Nephron (organoid): ENCODE measurements around the gene MSI2.

Source experiments
- H3K27ac Mint-ChIP-seq, 3 experiments: 2 replicates each; pipeline ENCODE4 v1.8.0; 2020; ENCODE audit warnings: mixed read lengths in 3 of 3, mild to moderate bottlenecking in 2 of 3, moderate library complexity in 1 of 3
- H3K27me3 Mint-ChIP-seq: 2 replicates; pipeline ENCODE4 v1.8.0; 2021; ENCODE audit warnings: low read depth, mild to moderate bottlenecking, moderate library complexity, mixed read lengths
- H3K36me3 Mint-ChIP-seq: 2 replicates; pipeline ENCODE4 v1.8.0; 2020; ENCODE audit warnings: low read depth, mixed read lengths
- H3K4me1 Mint-ChIP-seq: 2 replicates; pipeline ENCODE4 v1.8.0; 2020; ENCODE audit warnings: mixed read lengths
- H3K4me3 Mint-ChIP-seq, 3 experiments: 2 replicates each; pipeline ENCODE4 v1.8.0; 2020; ENCODE audit warnings: mild to moderate bottlenecking in 3 of 3, mixed read lengths in 3 of 3, moderate library complexity in 2 of 3
- H3K9me3 Mint-ChIP-seq: 2 replicates; pipeline ENCODE4 v1.8.0; 2020; ENCODE audit warnings: mixed read lengths
- TF ChIP-seq, protein P1 (sequence below), 3 experiments: fragments of 200-600 bp; sonication (generic); IDR thresholded peaks; one replicate each; pipeline ENCODE4 v1.5.0; 2021; ENCODE audit warnings: antibody characterized with exemption in 3 of 3; ENCODE audit not compliant: unreplicated experiment in 3 of 3

Gene MSI2

DNA sequence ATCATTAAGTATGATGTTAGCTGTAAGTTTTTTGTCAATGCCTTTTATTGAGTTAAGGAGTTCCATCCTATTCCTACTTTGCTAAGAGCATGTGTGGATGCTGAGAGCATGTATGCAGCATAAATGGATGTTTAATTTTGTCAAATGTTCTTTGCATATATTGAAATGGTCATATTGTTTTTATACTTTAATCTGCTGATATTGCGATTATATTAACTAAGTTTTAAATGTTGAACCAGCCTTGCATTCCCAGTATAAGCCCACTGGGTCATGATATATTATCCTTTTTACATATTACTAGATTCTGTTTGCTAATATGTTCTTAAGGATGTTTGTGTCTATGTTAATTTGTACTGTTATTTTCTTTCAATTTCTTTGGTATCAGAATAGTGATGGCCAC lies 435.6 kb downstream of the MSI2 start:
- no peak overlapping the region for H3K4me3 Mint-ChIP-seq
- no peaks in the 10 kb centered on the region for H3K4me1 Mint-ChIP-seq
- H3K27me3 Mint-ChIP-seq: no peaks in the 10 kb centered on the region
- peaks cover 23% of the 10 kb centered on the region for H3K36me3 Mint-ChIP-seq
- H3K27ac Mint-ChIP-seq: no peak overlapping the region
- peaks cover 31% of the 10 kb centered on the region for H3K9me3 Mint-ChIP-seq
- TF ChIP-seq, protein P1, sequence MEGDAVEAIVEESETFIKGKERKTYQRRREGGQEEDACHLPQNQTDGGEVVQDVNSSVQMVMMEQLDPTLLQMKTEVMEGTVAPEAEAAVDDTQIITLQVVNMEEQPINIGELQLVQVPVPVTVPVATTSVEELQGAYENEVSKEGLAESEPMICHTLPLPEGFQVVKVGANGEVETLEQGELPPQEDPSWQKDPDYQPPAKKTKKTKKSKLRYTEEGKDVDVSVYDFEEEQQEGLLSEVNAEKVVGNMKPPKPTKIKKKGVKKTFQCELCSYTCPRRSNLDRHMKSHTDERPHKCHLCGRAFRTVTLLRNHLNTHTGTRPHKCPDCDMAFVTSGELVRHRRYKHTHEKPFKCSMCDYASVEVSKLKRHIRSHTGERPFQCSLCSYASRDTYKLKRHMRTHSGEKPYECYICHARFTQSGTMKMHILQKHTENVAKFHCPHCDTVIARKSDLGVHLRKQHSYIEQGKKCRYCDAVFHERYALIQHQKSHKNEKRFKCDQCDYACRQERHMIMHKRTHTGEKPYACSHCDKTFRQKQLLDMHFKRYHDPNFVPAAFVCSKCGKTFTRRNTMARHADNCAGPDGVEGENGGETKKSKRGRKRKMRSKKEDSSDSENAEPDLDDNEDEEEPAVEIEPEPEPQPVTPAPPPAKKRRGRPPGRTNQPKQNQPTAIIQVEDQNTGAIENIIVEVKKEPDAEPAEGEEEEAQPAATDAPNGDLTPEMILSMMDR (IDR thresholded peaks at IDR 0.05; ENCODE audit: unreplicated experiment in 3 of 3): no peak

DNA sequence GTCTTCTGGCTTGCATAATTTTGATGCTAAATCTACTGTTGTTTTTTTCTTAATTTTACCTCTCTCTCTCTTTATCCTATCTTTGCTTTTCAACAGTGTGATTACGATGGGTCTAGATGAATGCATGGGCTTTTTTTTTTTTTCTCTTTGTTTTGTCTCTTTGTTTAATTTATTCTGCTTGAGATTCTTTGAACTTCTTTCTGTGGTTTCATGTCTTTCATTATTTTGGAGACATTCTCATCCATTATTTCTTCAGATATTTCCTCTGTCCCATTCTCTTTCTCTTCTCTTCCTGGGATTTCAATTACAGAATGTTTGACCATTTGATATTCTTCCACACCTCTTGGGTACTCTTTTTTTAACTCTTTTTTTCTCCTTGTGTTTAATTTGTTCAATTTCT lies 436.4 kb downstream of the MSI2 start:
- Mint-ChIP-seq H3K4me3 (no peak overlapping the region), H3K4me1 (no peaks in the 10 kb centered on the region), H3K27me3 (no peaks in the 10 kb centered on the region), H3K36me3 (peaks cover 23% of the 10 kb centered on the region), H3K9me3 (peaks cover 31% of the 10 kb centered on the region), H3K27ac (no peak overlapping the region)
- TF ChIP-seq, protein P1 (IDR thresholded peaks at IDR 0.05; ENCODE audit: unreplicated experiment in 3 of 3): no peak

DNA sequence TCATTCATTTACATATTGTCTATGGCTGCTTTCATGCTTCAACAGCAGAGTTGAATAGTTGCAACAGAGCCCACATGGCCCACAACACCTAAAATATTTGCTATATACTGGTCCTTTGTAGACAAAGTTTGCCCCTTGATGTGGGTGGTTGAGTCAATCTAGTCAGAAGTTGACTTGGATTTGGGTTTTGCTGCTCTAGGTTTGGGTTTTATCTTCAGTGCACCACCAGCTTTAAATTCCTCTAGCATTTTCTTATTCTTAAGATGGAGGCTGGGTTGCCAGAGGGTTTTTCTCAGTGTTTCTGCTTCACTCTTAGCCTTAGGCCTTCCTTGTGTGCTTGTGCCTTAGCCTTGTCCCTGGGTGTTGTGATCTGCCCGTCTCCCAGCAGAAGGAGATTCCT lies 437.7 kb downstream of the MSI2 start:
- H3K4me3 Mint-ChIP-seq: no peak overlapping the region
- peaks cover 23% of the 10 kb centered on the region for H3K36me3 Mint-ChIP-seq
- no peaks in the 10 kb centered on the region for H3K27me3 Mint-ChIP-seq
- H3K27ac Mint-ChIP-seq: no peak overlapping the region
- TF ChIP-seq, protein P1 (IDR thresholded peaks at IDR 0.05; ENCODE audit: unreplicated experiment in 3 of 3): no peak
- no peaks in the 10 kb centered on the region for H3K4me1 Mint-ChIP-seq
- peaks cover 28% of the 10 kb centered on the region for H3K9me3 Mint-ChIP-seq

DNA sequence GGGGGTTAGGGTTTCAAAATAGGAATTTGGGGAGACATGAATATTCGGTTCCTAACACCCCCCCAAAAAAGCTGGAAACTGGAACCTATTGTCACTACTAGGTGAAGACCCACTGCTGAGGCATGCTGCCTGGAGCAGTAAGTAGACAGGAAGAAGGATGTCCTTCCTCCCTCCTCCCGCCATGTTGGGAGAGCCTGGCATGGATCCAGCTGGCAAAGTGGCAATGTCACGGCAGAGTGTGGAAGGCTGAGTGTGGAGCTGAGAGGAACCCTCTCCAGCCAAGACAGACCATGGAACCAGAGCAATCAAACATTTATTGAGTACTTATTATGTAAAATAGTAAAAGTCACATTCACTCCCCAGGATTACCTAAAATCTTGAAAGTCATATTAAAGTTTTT lies 439.7 kb downstream of the MSI2 start:
- TF ChIP-seq, protein P1 (IDR thresholded peaks at IDR 0.05; ENCODE audit: unreplicated experiment in 3 of 3): no peak
- Mint-ChIP-seq H3K9me3 (peaks cover 27% of the 10 kb centered on the region), H3K36me3 (peaks cover 21% of the 10 kb centered on the region), H3K27ac (no peak overlapping the region), H3K4me3 (no peak overlapping the region), H3K4me1 (peaks cover 12% of the 10 kb centered on the region), H3K27me3 (peaks cover 10% of the 10 kb centered on the region)

DNA sequence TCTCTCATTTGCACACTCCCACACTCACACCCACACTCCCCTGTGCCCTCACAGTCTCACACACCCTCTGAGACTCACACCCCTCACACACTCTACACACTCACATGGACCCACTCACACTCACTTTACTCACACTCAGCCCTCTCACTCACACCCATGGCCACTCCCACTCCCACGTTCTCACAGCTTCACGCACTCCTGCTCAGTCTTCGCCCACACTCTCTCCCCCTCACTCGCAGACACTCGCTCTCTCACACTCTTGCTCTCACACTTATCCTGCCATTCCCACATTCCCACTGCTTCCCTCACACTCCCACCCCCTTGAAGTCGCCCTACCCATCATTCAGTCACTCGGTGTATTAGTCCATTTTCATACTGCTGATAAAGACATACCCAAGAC lies 440.9 kb downstream of the MSI2 start:
- no peak overlapping the region for H3K4me3 Mint-ChIP-seq
- no peak overlapping the region for H3K27ac Mint-ChIP-seq
- peaks cover 24% of the 10 kb centered on the region for H3K9me3 Mint-ChIP-seq
- H3K36me3 Mint-ChIP-seq: peaks cover 18% of the 10 kb centered on the region
- peaks cover 11% of the 10 kb centered on the region for H3K27me3 Mint-ChIP-seq
- TF ChIP-seq, protein P1 (IDR thresholded peaks at IDR 0.05; ENCODE audit: unreplicated experiment in 3 of 3): no peak
- H3K4me1 Mint-ChIP-seq: peaks cover 12% of the 10 kb centered on the region

DNA sequence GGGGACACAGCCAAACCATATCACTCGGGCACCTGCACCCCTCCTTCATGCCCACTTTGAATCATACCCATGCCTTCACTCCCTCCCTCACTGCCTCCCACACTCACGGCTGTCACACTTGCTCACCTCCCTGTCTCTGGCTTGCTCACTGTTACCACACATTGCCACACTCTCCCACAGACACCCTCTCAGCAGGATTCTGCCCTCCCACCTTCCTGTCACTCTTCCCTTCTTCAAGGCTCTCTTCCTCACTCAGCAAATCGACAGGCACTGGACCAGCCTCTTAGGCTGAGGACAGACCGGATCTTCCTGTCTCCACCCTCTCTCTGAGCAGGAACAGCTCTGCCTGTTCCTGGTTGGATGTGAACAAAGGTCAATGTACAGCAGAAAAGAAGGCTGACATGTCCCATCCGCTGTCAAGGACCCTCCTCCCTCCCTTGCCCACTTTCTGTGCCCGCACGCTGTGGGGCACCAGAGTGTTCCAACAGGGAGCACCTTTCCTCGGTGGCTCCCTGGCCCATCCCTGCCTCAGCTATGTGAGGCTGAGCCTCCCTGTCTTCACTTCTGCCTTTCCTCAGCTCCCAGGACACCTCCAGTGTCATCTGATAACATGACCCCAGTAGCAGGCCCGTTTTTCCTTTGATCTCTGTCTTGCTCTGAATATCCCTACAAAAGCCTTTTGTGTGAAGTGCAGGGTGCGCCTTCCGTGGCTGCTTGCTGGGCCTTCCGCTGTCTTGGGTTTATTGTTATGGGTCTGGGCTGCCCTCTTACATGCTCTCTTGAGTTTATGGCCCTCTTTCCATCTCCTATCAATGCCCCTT lies 441.8 kb downstream of the MSI2 start:
- H3K36me3 Mint-ChIP-seq: peaks cover 12% of the 10 kb centered on the region
- H3K4me1 Mint-ChIP-seq: peaks cover 12% of the 10 kb centered on the region
- TF ChIP-seq, protein P1 (IDR thresholded peaks at IDR 0.05; ENCODE audit: unreplicated experiment in 3 of 3): no peak
- H3K4me3 Mint-ChIP-seq: no peak overlapping the region
- H3K27ac Mint-ChIP-seq: no peak overlapping the region
- peaks cover 16% of the 10 kb centered on the region for H3K9me3 Mint-ChIP-seq
- H3K27me3 Mint-ChIP-seq: peaks cover 15% of the 10 kb centered on the region
